Measurements from ENCODE around the gene RSPH6A. TPM values are rescaled to one million over a fixed set of nuclear protein-coding genes. Genes with fewer than 3 reads are reported as not detected.

RSPH6A gene
- total RNA-seq, 1 experiment from 2014 or later = 0.52 TPM

DNA sequence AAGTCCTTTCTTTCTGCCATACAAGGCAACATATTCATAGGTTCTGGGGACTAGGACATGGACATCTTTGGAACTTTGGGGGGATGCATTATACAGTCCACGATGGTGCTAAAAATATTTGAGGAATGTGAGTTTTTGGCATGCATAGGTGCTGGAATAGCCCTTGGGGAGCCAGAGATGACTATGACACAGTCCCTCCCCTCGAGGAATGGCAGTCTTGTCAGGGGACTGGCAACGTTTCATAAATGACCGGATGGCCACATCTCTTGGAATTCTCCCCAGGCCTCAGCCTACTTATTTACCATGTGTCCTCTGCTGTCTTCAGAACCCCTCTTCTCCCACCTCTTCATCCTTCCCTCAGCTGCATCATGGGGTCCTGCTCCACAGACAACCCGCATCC is 68.2 kb downstream of the RSPH6A start:
- Mint-ChIP-seq H3K36me3 (ENCODE audit: insufficient read depth, unreplicated experiment) (no peaks in the 10 kb centered on the region), H3K27me3 (ENCODE audit: unreplicated experiment) (peaks cover 56% of the 10 kb centered on the region), H3K4me1 (ENCODE audit: low read depth, unreplicated experiment) (no peaks in the 10 kb centered on the region), H3K4me3 (ENCODE audit: low read depth, unreplicated experiment) (no peak overlapping the region), H3K9me3 (ENCODE audit: low read depth, unreplicated experiment) (no peaks in the 10 kb centered on the region), H3K27ac (ENCODE audit: unreplicated experiment) (no peak overlapping the region)
- intact Hi-C loops (cut with micrococcal nuclease; ENCODE audit: unreplicated experiment) = no loop called here
- CTCF ChIA-PET = no interaction called here
- TF ChIP-seq, protein P1, sequence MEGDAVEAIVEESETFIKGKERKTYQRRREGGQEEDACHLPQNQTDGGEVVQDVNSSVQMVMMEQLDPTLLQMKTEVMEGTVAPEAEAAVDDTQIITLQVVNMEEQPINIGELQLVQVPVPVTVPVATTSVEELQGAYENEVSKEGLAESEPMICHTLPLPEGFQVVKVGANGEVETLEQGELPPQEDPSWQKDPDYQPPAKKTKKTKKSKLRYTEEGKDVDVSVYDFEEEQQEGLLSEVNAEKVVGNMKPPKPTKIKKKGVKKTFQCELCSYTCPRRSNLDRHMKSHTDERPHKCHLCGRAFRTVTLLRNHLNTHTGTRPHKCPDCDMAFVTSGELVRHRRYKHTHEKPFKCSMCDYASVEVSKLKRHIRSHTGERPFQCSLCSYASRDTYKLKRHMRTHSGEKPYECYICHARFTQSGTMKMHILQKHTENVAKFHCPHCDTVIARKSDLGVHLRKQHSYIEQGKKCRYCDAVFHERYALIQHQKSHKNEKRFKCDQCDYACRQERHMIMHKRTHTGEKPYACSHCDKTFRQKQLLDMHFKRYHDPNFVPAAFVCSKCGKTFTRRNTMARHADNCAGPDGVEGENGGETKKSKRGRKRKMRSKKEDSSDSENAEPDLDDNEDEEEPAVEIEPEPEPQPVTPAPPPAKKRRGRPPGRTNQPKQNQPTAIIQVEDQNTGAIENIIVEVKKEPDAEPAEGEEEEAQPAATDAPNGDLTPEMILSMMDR (IDR thresholded peaks at IDR 0.05; ENCODE audit: unreplicated experiment) = no peak
- BruUV-seq (replicated peaks) = no TSS peak
- DNase-seq = no peak

Other genes with a start within 250 kb of the RSPH6A start
- gene OPA3, start 230.5 kb downstream of the RSPH6A start, total RNA-seq (2022) = 14.2 and 17.1 TPM in 2 replicates
- not detected in 2 replicates for gene GPR4, start 213.1 kb downstream of the RSPH6A start, total RNA-seq (2022)
- gene EML2, start 175.9 kb downstream of the RSPH6A start, total RNA-seq (2022) = 93.7 and 94.0 TPM in 2 replicates
- 6.9 TPM in 2 replicates for gene GIPR, start 147.1 kb downstream of the RSPH6A start, total RNA-seq (2022)
- gene SNRPD2, start 123.4 kb downstream of the RSPH6A start, total RNA-seq (2022) = 603 and 663 TPM in 2 replicates
- 20.4 and 20.7 TPM in 2 replicates for gene QPCTL, start 122.6 kb downstream of the RSPH6A start, total RNA-seq (2022)
- gene FBXO46, start 84.4 kb downstream of the RSPH6A start, total RNA-seq (2022) = 43.8 and 53.6 TPM in 2 replicates
- not detected in 2 replicates for gene MEIOSIN, start 81.9 kb downstream of the RSPH6A start, total RNA-seq (2022)
- gene SIX5, start 46.1 kb downstream of the RSPH6A start, total RNA-seq (2022) = 12.9 and 15.0 TPM in 2 replicates
- gene DMPK, start 32.8 kb downstream of the RSPH6A start, total RNA-seq (2022) = 70.8 and 76.0 TPM in 2 replicates
- gene DMWD, start 22.5 kb downstream of the RSPH6A start, total RNA-seq (2022) = 74.9 and 76.9 TPM in 2 replicates
- gene SYMPK, start 47.8 kb upstream of the RSPH6A start, total RNA-seq (2022) = 130 and 135 TPM in 2 replicates
- 12.1 and 19.9 TPM in 2 replicates for gene FOXA3, start 49.0 kb upstream of the RSPH6A start, total RNA-seq (2022)
- gene IRF2BP1, start 70.8 kb upstream of the RSPH6A start, total RNA-seq (2022) = 36.9 and 37.4 TPM in 2 replicates
- gene MYPOP, start 87.3 kb upstream of the RSPH6A start, total RNA-seq (2022) = 11.9 and 13.1 TPM in 2 replicates
- not detected in 2 replicates for gene NANOS2, start 99.5 kb upstream of the RSPH6A start, total RNA-seq (2022)
- not detected in 2 replicates for gene NOVA2, start 158.6 kb upstream of the RSPH6A start, total RNA-seq (2022)
- gene CCDC61, start 180.2 kb upstream of the RSPH6A start, total RNA-seq (2022) = 31.0 and 32.7 TPM in 2 replicates
- gene PGLYRP1, start 207.7 kb upstream of the RSPH6A start, total RNA-seq (2022) = not detected in 2 replicates
- gene IGFL4, start 225.7 kb upstream of the RSPH6A start, total RNA-seq (2022) = not detected in 2 replicates